ENCODE results near the gene TMEM225.

GRCh38 chr11:123841174-123841573 is 44.3 kb downstream of the TMEM225 start:
- no peak for TF ChIP-seq GATA2 (IDR thresholded peaks at IDR 0.05; ENCODE audit: low read depth, low read length)
- no peak for TF ChIP-seq GATA3 (IDR thresholded peaks at IDR 0.05; ENCODE audit: low read depth, low read length)
